PC-9 (cell line): Measurements from ENCODE around the gene RAPGEF6.

Experiments
- CTCF ChIP-seq: fragments of 200-600 bp; sonication (generic); conservative IDR thresholded peaks from 2 replicates; pipeline ENCODE4 v1.6.1; 2017; ENCODE audit warnings: mixed run types, antibody characterized with exemption, mild to moderate bottlenecking, moderate library complexity
- EZH2 ChIP-seq: fragments of 200-600 bp; sonication (generic); IDR thresholded peaks from 2 replicates; pipeline ENCODE4 v1.8.0; 2017; ENCODE audit warnings: antibody characterized with exemption, low read depth

- no peak for TF ChIP-seq CTCF
- TF ChIP-seq EZH2 = no peak
Observed at GRCh38 chr5:131661933-131662332, 26.9 kb upstream of the RAPGEF6 start.
